Stimulated activated CD4-positive, alpha-beta T cell treated with anti-CD3 and anti-CD28 coated beads, Interleukin-15, amount 100 ng/mL, for 48 hours (primary cell): ENCODE data around the gene APRT.
A peak's percentile ranks its signal among the peaks of the same experiment; 100 is the strongest.
"Not testable (repeated sequence)": the region's sequence is repeated elsewhere in the genome, so short reads cannot be mapped to it uniquely, and the experiment has no call there.

Source experiments
- DNase-seq, 2 donors: peaks; one replicate each; pipeline ENCODE4 v3.0.0-alpha.2; 2020; ENCODE audit warnings: low read depth in 2 of 2

Gene APRT

DNA sequence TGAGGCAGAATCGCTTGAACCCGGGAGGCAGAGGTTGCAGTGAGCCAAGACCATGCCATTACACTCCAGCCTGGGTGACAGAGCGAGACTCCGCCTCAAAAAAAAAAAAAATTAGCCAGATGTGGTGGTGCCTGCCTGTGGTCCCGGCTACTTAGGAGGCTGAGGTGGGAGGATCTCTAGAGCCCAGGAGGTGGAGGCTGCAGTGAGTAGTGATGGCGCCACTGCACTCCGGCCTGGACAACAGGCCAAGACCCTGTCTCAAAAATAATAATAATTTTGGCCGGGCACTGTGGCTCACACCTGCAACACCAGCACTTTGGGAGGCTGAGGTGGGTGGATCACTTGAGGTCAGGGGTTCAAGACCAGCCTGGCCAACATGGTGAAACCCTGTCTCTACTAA lies 23.0 kb downstream of the APRT start:
- DNase-seq, result not testable (repeated sequence)

DNA sequence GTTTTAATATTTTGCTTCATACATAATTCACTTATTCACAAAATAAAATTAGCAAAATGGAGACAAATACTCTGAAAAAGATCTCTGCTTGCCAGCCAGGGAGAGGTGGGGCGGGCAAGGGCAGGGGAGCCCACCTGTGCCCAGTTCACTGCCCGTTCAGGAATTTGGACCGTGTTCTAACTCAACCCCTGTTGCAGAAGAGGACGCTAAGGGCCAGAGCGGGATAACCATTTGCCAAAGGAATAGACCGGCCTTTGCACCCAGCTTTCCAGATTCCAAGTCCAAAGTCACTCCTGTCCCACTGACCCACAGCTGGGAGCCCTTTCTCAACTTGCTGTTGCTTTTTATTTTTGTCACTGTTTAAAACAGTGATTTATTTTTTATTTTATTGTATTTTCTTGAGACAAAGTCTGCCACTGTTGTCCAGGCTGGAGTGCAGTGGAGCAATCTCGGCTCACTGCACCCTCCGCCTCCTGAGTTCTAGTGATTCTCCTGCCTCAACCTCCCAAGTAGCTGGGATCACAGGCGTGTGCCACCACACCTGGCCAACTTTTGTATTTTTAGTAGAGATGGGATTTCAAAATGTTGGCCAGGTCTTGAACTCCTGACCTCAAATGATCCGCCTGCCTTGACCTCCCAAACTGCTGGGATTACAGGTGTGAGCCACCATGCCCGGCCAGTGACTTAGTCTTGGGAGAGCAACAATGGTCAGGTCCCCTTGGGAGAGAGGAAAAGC lies 24.0 kb downstream of the APRT start:
- DNase-seq, result no peak

DNA sequence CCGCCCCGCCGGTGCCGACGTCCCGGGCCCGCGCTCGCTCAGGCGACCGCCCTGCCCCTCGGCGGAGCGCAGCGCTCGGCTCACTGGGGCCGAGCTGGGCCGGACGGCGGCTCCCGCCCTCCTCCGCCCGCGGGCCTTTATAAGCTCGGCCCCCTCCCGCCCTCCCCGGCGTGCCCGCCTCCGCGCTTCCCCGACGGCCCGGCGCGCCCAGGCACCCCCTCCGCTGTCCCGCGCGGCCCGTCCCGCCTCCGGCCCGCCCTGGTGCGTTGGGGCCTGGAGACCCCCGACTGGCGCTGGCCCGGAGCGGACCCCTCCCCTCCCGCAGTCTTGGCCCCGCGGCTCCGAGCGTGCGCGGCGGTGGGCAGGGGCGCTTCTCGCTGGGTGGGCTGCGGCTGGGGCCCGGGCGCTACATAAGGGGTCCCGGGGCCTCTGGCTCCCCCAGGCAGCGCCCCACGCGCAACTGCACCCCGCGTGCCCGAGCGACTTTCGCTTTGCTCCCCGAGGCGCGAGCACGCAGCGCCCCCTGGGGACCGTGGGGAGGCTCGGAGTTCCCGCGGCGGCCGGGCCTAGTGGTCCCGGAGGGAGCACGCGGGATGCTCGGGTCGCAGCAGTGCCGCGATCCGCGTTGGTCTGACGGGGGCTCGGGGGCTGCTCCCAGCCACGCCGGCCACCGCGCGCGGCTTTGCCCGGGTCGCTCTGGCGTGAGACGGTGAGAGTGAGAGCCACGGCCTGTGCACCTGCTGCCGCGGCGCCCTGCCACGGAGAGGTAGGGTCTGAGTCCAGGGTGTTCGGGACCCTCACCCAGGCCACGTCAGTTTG lies 26.4 kb downstream of the APRT start, which contains the start of gene PIEZO1:
Gene PIEZO1 (minus strand): TSS at position 115 of the 819 bp plus-strand sequence. CDS start 256 bp downstream, outside the sequence.
- DNase-seq, result peak in 1 of 2 donors; percentile 71

DNA sequence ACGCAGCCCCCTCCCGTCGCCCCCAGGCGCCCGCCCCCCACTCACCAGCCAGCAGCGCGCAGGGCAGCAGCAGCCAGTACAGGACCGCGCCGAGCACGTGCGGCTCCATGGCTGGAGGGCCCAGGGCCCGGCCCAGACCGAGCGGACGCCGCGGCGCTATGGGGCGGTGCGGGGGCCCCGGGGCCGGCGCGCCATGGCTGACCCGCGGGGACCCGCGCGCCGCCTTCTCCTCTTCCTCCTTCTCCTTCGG lies 26.9 kb downstream of the APRT start:
- DNase-seq, result no peak

DNA sequence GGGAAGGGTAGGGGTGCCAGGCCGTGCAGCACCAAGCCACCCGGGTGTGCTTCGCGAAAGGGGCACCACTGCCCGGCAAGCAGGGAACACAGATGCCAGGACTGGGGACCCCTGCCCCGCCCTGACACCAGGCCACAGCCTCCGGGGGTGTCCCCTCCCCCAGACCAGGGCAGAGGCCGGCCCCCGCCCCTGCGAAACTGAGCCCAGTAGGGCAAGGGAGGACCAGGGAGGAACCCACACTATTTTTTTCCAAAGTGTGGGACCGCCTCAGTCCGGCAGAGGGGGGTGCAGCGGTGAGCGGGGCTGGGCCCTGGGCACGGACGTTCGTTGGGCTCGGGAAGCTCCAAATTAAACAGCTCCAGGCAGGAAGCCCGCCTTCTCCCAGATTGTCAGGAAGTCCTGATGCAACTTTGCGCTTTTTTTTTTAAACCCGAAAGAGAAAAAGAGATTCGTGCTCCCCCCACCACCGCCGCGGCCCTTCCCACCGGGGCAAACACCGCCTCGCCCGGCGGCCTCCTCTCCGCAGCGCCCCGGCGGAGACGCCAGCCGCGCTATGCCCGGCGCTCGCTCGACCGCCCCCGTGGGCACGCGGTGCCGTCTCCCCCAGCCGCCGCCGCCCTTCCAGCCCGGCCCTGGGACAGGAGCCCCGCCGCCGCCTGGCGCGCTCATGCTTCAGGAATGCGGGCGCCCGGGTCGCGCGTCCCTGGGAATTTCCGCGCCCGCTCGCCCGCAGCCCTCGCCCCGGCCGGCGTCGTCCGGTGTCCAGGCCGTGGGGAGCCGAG lies 27.5 kb downstream of the APRT start:
- DNase-seq, result no peak

DNA sequence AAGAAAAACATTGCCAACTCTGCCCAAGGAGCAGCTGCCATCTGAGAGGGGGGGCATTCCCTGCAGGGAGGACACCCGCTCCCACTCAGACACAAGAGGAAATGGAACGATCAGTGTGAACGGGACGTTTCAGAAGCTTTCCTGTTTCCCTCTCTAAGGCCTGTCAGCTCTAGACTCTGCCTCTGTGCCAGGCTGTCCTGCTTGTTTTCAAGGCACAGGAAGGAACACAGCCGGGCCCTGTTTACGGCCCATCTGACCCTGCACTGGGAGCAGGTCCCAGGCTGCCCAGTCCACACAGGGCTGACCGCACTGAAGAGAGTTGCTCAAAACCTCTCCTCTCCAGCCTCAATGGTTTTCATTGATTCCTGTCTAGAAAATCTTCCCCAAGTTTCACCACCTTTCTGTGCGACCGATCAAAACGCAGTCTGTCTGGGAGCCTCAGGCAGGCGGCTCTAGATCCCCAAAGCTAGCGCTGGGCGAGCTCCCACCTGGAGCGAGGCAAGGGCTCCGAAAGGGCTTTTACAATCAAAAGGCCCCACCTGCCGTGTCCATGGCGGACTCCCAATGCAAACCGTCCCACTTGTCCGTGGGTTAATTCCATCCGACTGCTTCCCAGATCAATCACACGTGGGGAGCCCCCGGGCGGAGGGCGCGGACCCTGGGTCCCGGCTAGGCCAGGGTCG lies 28.2 kb downstream of the APRT start:
- DNase-seq, result no peak

DNA sequence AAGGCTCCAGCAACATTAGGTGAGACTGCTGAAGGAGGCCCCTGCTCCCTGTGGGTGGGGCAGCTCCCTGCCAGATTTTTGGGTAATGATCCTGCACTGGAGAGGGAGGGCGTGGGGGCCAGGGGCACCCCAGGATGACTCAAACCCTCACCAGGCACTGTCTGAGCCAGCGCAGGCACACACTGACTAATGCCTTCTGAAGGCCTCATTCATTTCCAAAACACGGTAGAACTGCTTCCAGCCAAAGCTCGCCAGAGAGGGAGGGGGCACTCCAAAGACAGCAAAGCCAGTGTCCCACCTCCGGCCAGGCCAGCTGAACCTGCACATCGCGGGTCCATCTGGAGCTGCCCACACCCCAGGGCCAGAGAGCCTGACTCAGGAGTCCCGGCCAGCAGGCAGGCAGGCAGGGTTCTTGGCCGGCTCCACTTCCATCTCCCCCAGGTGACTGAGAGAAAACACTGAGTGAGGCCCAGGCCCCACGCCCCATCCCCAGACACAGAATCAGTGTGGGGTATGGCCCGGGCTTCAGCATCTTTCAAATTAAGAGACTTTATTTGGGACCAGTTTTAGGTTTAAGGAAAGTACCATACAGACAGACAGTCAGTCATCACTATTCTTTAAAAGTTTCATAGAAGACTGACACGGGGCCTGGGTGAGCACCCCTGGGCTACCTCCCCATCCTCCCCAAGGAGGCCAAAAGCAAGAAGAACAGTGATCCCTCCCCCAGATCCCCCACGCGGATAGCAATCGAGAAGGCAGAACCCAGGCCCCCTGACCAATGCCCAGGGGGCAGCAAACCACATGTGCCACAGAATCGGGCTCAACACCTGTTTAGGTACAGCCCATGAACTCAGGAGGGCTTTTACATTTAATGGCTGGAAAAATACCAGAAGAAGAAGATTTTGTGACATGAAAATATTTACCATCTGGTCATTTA lies 29.0 kb downstream of the APRT start:
- peak; percentile 77 to 79 for DNase-seq

DNA sequence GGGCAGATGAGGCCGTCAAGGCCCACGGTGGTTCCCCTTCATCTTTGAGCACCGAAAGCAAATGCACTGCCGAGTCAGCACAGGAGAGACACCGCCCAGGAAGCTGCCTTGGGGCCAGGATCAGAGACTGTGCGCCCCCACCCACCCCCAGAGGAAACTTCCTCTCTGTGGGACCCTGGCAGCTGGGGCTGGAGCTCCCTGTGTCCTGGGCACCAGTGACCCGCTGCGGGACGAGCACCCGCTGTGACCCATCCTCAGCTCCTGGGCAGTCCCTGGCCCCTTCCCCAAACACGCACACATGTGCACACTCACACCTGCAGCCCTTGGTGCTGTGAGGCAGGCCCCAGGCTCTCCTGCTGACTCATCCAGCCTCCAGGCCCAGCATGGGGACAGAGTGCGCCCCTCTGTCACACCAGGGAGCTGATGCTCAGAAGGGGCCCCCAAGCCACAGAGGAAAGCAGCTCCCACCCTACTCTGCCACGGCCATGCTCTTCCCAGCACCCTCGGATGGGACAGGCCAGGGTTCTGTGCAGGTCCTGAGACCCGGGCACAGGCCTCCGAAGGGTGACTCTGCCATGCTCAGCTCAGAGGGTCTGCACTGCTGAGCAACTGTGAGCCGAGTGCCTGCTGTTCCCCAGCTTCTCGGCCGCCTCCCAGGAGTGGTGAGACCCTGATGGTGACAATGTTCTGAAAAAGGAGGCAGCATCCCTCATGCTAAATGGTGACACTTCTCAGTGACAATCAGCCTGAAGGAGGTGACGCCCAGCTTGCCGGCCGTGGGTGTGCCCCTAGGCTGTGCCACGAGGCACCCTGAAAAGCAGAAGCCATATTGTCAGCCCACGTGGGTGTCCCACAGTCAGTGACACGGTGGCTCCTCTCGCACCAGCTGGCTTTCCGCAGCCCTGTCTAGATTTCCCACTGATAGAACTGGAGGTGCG lies 30.3 kb downstream of the APRT start:
- peak in 1 of 2 donors; percentile 55 for DNase-seq

DNA sequence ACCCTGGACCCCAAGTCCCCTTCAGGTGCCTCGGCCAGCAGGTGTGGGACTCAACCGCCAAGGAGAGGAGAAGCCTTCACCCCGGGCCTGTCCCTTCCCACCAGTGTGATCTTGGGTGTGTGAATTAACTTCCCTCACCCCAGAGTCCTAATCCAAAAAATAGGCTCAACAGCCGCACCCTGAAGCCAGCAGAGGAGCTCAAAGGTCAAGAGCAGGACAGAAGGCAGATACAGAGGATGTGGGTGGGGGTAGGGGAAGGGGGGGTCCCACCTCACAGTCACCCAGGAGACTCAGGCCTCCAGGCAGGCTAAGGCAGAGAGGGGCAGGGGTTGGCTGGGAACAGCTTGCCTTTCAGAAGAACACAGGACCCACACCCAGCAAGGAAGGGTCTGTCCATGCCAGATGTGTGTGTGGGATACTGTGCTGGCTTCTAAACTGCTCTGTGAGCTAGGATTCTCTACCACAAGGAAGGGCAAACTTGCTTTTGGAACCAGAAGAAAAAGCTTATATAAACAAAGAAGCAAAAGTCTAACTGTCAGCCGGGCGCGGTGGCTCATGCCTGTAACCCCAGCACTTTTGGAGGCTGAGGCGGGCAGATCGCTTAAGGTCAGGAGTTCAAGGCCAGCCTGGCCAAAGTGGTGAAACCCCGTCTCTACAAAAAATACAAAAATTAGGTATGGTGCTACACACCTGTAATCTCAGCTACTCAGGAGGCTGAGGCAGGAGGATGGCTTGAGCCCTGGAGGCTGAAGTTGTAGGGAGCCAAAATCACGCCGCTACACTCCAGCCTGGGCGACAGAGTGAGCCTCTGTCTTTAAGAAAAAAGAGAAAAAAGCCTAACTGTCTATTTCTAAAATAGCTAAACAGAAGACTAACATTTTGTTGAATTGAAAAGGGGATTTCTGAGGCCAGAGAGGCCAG lies 31.3 kb downstream of the APRT start:
- no peak for DNase-seq

DNA sequence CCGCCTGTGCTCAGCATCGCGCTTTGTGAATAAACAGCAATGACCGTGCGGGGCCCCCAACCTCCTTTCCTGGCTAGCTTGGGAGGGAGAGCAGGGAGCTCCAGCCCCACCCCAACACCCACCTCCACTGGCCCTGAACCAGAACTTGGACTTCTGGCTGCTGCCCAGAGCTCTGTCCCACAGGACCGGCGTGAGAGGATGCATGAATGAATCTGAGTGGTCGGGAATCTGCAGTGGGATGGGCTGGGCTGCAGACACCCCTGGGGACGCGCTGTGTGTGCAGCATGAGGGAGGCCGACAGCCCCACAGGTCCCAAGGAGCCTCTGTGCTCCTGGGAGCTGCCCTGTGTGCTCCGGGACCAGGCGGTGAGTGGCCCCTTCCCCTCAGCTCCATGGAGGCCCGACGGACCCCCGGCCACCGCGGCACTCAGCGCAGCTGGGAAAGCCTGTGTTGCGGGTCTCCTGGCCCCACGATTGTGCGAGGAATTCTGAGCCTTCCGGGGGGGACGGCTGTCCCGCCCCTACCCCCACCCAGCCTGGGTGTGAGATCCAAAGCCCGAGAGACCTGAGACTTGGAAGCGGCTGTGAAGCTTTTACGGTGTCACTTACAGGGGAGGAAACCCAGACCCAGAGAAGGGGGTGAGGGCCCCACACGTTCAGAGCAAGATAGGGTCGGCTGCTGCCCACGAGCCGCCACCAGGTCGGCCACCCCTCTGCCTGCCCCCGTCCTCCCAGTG lies 32.2 kb downstream of the APRT start:
- no peak for DNase-seq

DNA sequence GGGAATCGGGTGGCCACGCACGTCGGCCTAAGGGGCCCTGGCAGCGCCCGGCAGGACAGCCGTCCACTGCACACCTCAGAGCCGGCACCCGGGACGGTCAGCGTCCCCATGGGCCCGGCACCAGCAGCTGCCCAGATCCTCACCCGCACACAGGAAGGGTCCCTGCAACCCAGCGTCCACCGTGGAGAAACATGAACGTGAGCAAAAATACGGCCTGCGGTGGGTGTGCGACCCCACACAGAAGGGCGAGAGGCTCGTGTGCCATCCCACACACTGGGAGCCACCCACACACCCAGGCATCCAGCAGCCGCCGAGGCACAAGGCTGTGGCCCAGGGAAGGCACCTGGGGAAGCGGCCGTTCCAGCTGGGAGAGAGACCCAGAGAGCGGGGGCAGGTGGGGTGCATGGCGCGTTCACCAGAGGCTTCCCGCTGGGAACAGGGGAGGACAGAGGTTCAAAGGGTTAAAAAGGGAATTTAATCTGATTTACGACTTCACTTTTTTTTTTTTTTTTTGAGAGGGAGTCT lies 33.1 kb downstream of the APRT start:
- DNase-seq, result no peak

DNA sequence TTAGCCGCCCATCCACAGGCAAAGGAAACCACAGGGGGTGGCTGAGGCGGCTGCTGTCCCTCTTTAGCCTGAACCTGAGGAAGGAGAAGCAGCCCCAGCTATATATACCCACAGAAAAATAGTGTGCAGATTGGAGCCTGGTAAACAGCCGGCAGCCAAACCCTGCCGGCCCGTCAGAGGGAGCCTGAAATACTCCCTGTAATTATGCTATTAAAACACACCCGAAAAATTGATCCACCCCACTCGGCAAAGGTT lies 33.5 kb downstream of the APRT start:
- no peak for DNase-seq

DNA sequence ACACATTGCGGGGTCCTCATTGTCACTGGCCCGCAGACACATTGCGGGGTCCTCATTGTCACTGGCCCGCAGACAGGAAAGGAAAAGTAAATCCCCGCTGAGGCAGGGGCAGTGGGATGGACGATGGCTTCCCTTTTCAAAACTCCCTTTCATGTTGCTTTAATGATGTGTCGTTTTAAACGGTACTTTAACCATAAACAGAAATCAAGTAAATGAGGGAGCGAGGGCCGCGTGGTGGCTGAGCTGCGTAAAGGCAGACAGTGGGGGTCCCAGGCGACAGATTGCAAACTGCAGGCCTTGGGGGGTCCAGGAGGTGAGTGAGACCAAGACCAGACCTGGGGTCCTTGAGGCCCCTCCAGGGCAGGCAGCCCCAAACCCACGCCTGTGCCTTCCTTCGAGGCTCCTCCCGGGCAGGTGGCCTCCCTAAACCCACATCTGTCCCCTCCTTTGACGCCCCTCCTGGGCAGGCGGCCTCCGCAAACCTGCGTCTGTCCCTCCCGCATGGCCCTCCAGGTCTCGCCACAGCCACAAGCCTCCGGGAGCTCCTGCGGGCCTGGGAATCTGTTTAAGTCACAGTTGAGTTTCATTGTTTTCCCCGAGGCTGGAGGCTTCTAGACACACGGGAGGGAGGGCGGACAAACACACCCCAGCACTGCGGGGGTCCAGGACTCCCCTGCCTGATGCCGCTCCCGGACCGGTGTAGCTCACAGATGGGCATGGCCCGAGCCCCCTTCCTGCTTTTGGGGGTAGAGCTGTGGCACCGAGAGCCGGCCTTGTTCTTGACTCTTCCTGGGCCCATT lies 34.1 kb downstream of the APRT start:
- DNase-seq, result no peak

DNA sequence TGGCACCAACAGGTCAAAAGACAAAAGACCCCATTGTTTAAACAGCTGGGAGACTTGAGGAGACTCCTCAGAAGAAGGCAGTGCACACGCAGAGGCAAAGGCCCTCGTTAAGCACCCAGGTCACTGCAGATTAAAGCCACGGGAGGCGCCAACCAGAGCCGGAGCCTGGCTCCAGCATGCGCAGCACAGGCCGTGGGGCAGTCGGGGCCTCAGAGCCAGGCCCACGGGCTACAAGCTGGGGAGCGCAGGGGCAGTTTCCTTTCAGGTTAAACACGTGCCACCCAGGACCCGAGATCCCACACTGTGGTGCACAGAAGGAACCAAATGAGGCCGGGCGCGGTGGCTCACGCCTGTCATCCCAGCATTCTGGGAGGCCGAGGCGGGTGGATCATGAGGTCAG lies 35.9 kb downstream of the APRT start:
- no peak for DNase-seq

DNA sequence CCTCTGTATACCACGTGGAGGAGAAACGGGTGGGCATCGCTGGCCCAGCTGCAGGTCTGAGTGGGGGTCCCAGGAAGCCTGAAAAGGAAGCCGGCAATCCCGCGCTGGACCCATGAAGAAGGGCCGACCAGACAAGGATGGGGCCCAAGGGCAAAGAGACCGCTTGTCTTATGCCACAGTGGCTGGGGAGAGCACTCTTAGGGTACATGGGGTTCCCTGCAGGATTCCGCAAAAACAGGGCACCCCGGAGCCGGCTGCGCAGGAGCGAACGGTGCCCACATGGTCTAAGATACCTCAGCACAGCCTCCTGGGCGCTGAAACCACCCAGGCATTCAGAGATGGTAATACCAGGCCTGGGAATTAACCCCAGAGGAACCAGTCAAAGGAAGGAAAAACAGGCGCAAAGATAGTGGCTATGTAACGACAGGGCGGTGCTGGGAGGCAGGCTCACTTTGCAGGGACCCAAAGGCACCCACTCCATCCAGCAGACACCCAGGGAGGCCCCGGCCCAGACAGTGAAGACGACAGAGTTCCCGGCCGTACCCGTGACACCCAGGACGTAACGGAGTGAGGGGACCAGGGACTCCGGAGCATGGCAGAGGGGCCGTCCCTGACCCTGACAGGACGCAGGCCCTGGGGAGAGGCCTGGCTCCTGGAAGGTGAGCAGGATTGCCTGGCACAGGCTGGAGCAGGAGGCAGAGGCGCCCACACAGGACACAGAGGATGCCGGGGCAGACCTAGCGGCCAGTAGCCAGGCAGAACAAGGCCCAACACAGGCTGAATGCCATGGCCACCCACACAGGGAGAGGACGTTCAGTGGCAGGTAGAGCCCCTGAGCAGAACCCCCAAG lies 37.0 kb downstream of the APRT start:
- DNase-seq, result no peak

DNA sequence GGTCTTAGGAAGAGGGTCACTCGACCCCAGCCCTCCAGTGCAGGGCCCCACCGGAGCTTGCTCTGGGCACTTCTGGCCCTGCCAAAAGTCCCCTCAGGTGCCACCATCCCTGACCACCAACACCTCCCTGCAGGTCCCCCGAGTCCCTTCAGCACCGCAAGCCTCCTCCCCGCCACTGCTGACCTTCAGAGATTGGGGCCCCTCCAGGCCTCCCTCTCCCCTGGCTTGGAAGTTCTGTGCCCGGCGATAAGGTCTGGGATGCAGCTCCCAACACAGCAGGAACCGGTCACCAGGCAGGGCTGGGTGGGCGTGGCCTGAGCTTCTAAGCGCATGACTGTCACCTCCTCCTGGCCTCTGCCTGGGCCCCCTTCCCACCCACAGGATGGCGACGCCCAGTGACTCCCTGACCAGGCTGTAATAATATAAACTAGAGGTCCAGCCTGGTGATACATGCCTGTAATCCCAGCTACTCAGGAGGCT lies 37.9 kb downstream of the APRT start:
- no peak for DNase-seq
